H9 (cell line): Measurements from ENCODE around the gene TBXAS1. TPM values are rescaled to one million over a fixed set of nuclear protein-coding genes. Genes with fewer than 3 reads are reported as not detected.

Experiments
- DNase-seq: peaks from one replicate; pipeline ENCODE4 v3.0.0-alpha.2; 2017
- H2AFZ ChIP-seq: one replicate; pipeline ENCODE4 v1.6.1; 2013; ENCODE audit warnings: mild to moderate bottlenecking, low read length, control low read depth, moderate library complexity
- H2AK5ac ChIP-seq: 2 replicates; pipeline ENCODE4 v1.6.1; 2013; ENCODE audit warnings: low read length, control low read depth, mixed read lengths; ENCODE audit not compliant: insufficient read length
- H2BK120ac ChIP-seq: one replicate; pipeline ENCODE4 v1.6.1; 2013; ENCODE audit warnings: low read depth, mild to moderate bottlenecking, low read length, control low read depth, inconsistent platforms; ENCODE audit not compliant: poor library complexity, severe bottlenecking
- H2BK12ac ChIP-seq: 2 replicates; pipeline ENCODE4 v1.6.1; 2013; ENCODE audit warnings: low read length, control low read depth, mixed read lengths, low read depth; ENCODE audit not compliant: insufficient read length
- H2BK15ac ChIP-seq: 2 replicates; pipeline ENCODE4 v1.6.1; 2013; ENCODE audit warnings: low read depth, low read length, control low read depth
- H2BK20ac ChIP-seq: one replicate; pipeline ENCODE4 v1.6.1; 2013; ENCODE audit warnings: low read depth, mild to moderate bottlenecking, low read length, control low read depth, inconsistent platforms; ENCODE audit not compliant: poor library complexity, severe bottlenecking
- H2BK5ac ChIP-seq: 2 replicates; pipeline ENCODE4 v1.6.1; 2013; ENCODE audit warnings: low read length, control low read depth, mixed read lengths; ENCODE audit not compliant: insufficient read length
- H3K14ac ChIP-seq: 2 replicates; pipeline ENCODE4 v1.6.1; 2013; ENCODE audit warnings: low read length, control low read depth; ENCODE audit not compliant: insufficient read depth
- H3K18ac ChIP-seq: 2 replicates; pipeline ENCODE4 v1.6.1; 2013; ENCODE audit warnings: low read depth, mild to moderate bottlenecking, mixed read lengths, low read length, control low read depth; ENCODE audit not compliant: insufficient read length
- H3K23ac ChIP-seq: 2 replicates; pipeline ENCODE4 v1.6.1; 2013; ENCODE audit warnings: low read length, control low read depth, mixed read lengths, low read depth; ENCODE audit not compliant: insufficient read length
- H3K23me2 ChIP-seq: 2 replicates; pipeline ENCODE4 v1.6.1; 2013; ENCODE audit warnings: low read depth, mild to moderate bottlenecking, mixed read lengths, low read length, control low read depth; ENCODE audit not compliant: insufficient read length, poor library complexity, severe bottlenecking
- H3K27ac ChIP-seq: 2 replicates; pipeline ENCODE4 v1.5.1; 2013; ENCODE audit warnings: low read length, control low read depth, mixed read lengths, low read depth; ENCODE audit not compliant: insufficient read length
- H3K27me3 ChIP-seq: 2 replicates; pipeline ENCODE4 v1.6.1; 2013; ENCODE audit warnings: low read length, control low read depth, inconsistent platforms; ENCODE audit not compliant: insufficient read depth
- H3K4ac ChIP-seq: 2 replicates; pipeline ENCODE4 v1.6.1; 2013; ENCODE audit warnings: low read depth, mild to moderate bottlenecking, control low read depth, inconsistent platforms, low read length, moderate library complexity
- H3K4me1 ChIP-seq: 2 replicates; pipeline ENCODE4 v1.6.1; 2013; ENCODE audit warnings: low read length, control low read depth, inconsistent platforms; ENCODE audit not compliant: insufficient read depth
- H3K4me2 ChIP-seq: 2 replicates; pipeline ENCODE4 v1.6.1; 2013; ENCODE audit warnings: low read length, control low read depth, mixed read lengths; ENCODE audit not compliant: insufficient read length, insufficient read depth
- H3K56ac ChIP-seq: 2 replicates; pipeline ENCODE4 v1.6.1; 2013; ENCODE audit warnings: low read depth, mild to moderate bottlenecking, mixed read lengths, low read length, control low read depth; ENCODE audit not compliant: insufficient read length
- H3K79me1 ChIP-seq: 2 replicates; pipeline ENCODE4 v1.6.1; 2013; ENCODE audit warnings: low read depth, mild to moderate bottlenecking, moderate library complexity, low read length, control low read depth, inconsistent platforms; ENCODE audit not compliant: insufficient read depth, poor library complexity, severe bottlenecking
- H3K79me2 ChIP-seq: 2 replicates; pipeline ENCODE4 v1.6.1; 2013; ENCODE audit warnings: low read length, control low read depth, inconsistent platforms; ENCODE audit not compliant: insufficient read depth
- H3K9ac ChIP-seq: 2 replicates; pipeline ENCODE4 v1.6.1; 2013; ENCODE audit warnings: low read length, control low read depth, mixed read lengths; ENCODE audit not compliant: insufficient read length; ENCODE audit errors: extremely low read depth
- H3K9me3 ChIP-seq: one replicate; pipeline ENCODE4 v1.6.1; 2013; ENCODE audit warnings: low read depth, low read length, inconsistent platforms; ENCODE audit not compliant: control insufficient read depth
- H3T11ph ChIP-seq: one replicate; pipeline ENCODE4 v1.6.1; 2013; ENCODE audit warnings: mild to moderate bottlenecking, low read length, control low read depth, inconsistent platforms
- H4K20me1 ChIP-seq: one replicate; pipeline ENCODE4 v1.6.1; 2013; ENCODE audit not compliant: control insufficient read depth, insufficient read length, insufficient read depth
- H4K5ac ChIP-seq: 2 replicates; pipeline ENCODE4 v1.6.1; 2013; ENCODE audit warnings: low read depth, mild to moderate bottlenecking, mixed read lengths, low read length, control low read depth; ENCODE audit not compliant: insufficient read length
- H4K8ac ChIP-seq: replicated peaks from 2 replicates; pipeline ENCODE4 v1.6.1; 2013; ENCODE audit warnings: low read length, control low read depth, mixed read lengths, low read depth; ENCODE audit not compliant: insufficient read length
- H4K91ac ChIP-seq: 2 replicates; pipeline ENCODE4 v1.6.1; 2013; ENCODE audit warnings: low read depth, mild to moderate bottlenecking, moderate library complexity, mixed read lengths, low read length, control low read depth; ENCODE audit not compliant: insufficient read length
- H3K27ac Mint-ChIP-seq, 3 experiments: 2 replicates in 2 of 3; 3 replicates in 1 of 3; pipeline ENCODE4 v1.8.0; 2020 to 2021; ENCODE audit warnings: mixed read lengths in 3 of 3, mild to moderate bottlenecking in 1 of 3, moderate library complexity in 1 of 3
- H3K27me3 Mint-ChIP-seq: 2 replicates; pipeline ENCODE4 v1.8.0; 2021; ENCODE audit warnings: low read depth, mild to moderate bottlenecking, moderate library complexity, mixed read lengths
- H3K36me3 Mint-ChIP-seq, 3 experiments: 2 replicates in 2 of 3; 3 replicates in 1 of 3; pipeline ENCODE4 v1.8.0; 2020 to 2021; ENCODE audit warnings: low read depth in 3 of 3, mixed read lengths in 3 of 3; ENCODE audit not compliant: insufficient read depth in 1 of 3
- H3K4me1 Mint-ChIP-seq, 2 experiments: 2 replicates each; pipeline ENCODE4 v1.8.0; 2020; ENCODE audit warnings: mixed read lengths in 2 of 2
- H3K4me3 Mint-ChIP-seq, 2 experiments: 2 replicates in 1 of 2; 3 replicates in 1 of 2; pipeline ENCODE4 v1.8.0; 2020 to 2021; ENCODE audit warnings: mild to moderate bottlenecking in 2 of 2, mixed read lengths in 2 of 2, moderate library complexity in 1 of 2
- H3K9me3 Mint-ChIP-seq, 2 experiments: 2 replicates in 1 of 2; 3 replicates in 1 of 2; pipeline ENCODE4 v1.8.0; 2020; ENCODE audit warnings: mild to moderate bottlenecking in 2 of 2, mixed read lengths in 2 of 2, moderate library complexity in 1 of 2
- CTCF ChIP-seq: fragments of 200-600 bp; sonication (generic); conservative IDR thresholded peaks from 3 replicates; pipeline ENCODE4 v1.8.0; 2021; ENCODE audit warnings: antibody characterized with exemption, mild to moderate bottlenecking
- WGBS: extraction: QIAGEN DNeasy Blood & Tissue Kit; methylation state at CpG from one replicate; pipeline ENCODE4 v1.1.7; 2013; ENCODE audit warnings: missing lambda C conversion rate, low lambda C conversion rate, mixed read lengths; ENCODE audit not compliant: insufficient read length; ENCODE audit errors: extremely low coverage; 5-methylcytosine and 5-hydroxymethylcytosine counted together
- total RNA-seq: library from RNA; stranded (reverse); gene quantifications from 2 replicates; pipeline ENCODE4 v1.2.1, GENCODE V29; 2021

The TBXAS1 gene
- total RNA-seq, 1 experiment from 2014 or later = 0.39 TPM

- H3K27ac ChIP-seq = no peak overlapping the region
- no peaks in the 10 kb centered on the region for H3K9me3 ChIP-seq
- no peak overlapping the region for H2BK120ac ChIP-seq
- no peak overlapping the region for H3K4me3 Mint-ChIP-seq
- H3K4me1 Mint-ChIP-seq = no peaks in the 10 kb centered on the region
- WGBS = no CpG with 5 or more reads among the region's 2 CpGs
- H2BK15ac ChIP-seq = no peak overlapping the region
- H4K8ac ChIP-seq = no peak overlapping the region
- no peaks in the 10 kb centered on the region for H3K27me3 ChIP-seq
- H3K23ac ChIP-seq = no peak overlapping the region
- H3K56ac ChIP-seq = no peak overlapping the region
- no peak overlapping the region for H3K9ac ChIP-seq
- no peak overlapping the region for H2BK20ac ChIP-seq
- H3K18ac ChIP-seq = no peak overlapping the region
- no peak overlapping the region for H3K4me2 ChIP-seq
- H3K14ac ChIP-seq = no peak overlapping the region
- H3K4ac ChIP-seq = no peak overlapping the region
- H3K36me3 Mint-ChIP-seq = 0 out of 7 replicates have a peak, but pooled peaks cover 0 to 6% (median 0%) of the 10 kb centered on the region in 3 experiments
- no peaks in the 10 kb centered on the region for H3K79me1 ChIP-seq
- peaks cover 11% of the 10 kb centered on the region for H3K27me3 Mint-ChIP-seq
- H3T11ph ChIP-seq = no peak overlapping the region
- peaks cover 6 to 7% of the 10 kb centered on the region in 2 experiments; a peak in 4 of 5 replicates for H3K9me3 Mint-ChIP-seq
- no peak overlapping the region for H4K5ac ChIP-seq
- no peak overlapping the region for H3K27ac Mint-ChIP-seq
- DNase-seq = no peak
- no peaks in the 10 kb centered on the region for H4K20me1 ChIP-seq
- no peak overlapping the region for H2BK5ac ChIP-seq
- no peak overlapping the region for H2AFZ ChIP-seq
- H3K79me2 ChIP-seq = no peaks in the 10 kb centered on the region
- H2AK5ac ChIP-seq = no peak overlapping the region
- H3K4me1 ChIP-seq = no peaks in the 10 kb centered on the region
- no peak overlapping the region for H2BK12ac ChIP-seq
- no peaks in the 10 kb centered on the region for H3K23me2 ChIP-seq
- H4K91ac ChIP-seq = no peak overlapping the region
- no peak for TF ChIP-seq CTCF
These were observed 71.3 kb downstream of the TBXAS1 start for GRCh38 chr7:139900326-139900725.
